GM19455 (cell line): ENCODE measurements around the gene APOL3.
"Not testable (repeated sequence)": the region's sequence is repeated elsewhere in the genome, so short reads cannot be mapped to it uniquely, and the experiment has no call there.

Experiments used
- ATAC-seq: cut with Tn5 transposase; IDR thresholded peaks from one replicate; pipeline ENCODE4 v1.9.1; 2021; ENCODE audit not compliant: unreplicated experiment

The APOL3 gene

DNA sequence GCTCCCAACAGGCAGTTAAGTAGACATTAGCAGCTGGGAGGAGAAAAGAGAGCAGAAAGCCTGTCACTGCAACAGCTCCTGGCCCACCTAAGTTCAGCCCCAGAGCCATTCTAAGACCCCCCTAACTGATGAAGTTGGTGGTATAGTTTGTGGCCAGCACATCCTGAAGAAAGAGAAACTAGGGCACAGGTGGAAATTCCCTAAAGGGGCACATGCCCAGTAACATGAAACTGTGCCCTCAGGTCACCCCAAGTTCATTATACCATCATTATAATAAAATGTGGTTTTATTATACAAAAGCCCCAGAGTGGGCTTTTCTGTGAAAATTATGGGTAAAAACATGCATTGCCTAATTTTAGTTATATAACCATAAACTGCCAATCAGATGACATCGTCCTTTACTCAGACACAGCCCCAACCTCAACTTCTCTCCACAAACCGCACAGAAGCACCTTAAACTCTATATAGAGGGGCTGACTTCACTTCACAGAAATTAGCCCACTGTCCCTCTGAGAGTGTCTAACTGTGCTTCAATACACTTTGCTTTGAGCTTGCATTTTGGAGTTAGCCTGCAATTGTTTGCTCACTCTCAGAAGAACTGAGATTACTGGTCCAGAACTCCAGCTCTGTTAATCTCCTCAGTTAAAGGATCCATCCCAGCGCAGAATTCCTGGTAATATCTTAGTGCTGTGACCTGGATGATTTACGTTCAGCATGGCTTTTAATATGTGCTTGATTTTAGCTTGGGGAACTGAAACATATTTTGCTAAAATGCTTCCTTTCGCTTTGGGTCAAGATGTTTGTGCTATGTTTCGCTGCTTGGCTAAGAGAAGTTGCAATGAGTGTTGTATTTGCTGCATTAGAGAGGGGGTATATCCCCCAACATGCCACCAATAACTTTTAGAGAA is 1.8 kb upstream of the APOL3 start:
- no peak for ATAC-seq

DNA sequence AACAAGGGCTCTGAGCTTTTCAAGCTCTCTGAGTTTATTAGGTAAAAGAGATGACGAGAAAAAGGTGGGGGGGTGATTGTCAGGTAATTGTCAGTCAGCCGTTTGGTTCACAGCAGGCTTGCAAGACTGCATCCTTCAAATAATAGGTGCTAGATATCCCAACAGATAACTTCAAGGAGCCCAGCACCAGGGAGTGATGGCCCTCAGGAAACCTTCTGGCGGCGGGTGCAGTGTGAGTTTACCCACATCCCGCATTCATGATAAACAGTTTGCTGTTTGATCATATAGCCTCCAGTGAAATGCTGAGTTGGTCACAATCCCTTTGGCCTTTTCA is 1.2 kb upstream of the APOL3 start:
- ATAC-seq: not testable (repeated sequence)

- ATAC-seq: no peak
Measured at GRCh38 chr22:36156515-36157419, 3.8 kb downstream of the APOL3 start.

DNA sequence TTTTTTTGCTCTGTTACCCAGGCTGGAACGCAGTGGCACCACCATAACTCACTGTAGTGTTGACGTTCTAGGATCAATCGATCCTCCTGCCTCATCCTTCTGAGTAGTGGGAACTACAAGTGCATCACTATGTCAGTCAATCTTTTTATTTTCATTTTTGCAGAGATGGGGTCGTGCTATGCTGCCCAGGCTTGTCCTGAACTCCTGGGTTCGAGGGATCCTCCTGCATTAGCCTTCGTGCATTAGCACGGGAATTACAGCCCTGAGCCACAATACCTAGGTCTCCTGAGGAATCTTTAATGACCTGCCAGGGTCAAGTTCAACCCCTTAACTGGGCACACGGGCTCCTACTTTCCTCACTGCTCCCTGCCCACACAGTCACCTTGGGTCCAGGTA is 4.4 kb downstream of the APOL3 start:
- no peak for ATAC-seq

DNA sequence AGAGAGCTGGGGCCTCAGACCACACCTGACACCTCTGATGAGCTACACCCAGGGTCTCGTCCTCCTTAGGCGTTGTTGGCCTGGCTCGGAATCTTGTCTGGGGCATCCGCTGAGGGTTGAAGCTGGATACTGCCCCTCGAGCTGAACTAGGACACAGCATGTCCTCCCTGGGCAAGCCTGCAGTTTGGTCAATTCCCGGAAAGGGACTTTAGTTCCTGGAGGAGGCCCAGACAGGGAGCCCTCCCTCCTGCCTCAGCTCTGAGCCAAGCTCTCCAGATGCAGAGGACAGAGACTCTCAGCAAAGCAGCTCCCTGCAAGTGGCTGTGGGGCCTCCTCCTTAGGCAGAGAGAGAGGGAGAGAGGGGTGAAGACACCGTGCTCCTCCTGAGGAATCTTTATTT is 4.9 kb downstream of the APOL3 start:
- no peak for ATAC-seq

- ATAC-seq: no peak
Measured at GRCh38 chr22:36154423-36154945, 6.1 kb downstream of the APOL3 start.

DNA sequence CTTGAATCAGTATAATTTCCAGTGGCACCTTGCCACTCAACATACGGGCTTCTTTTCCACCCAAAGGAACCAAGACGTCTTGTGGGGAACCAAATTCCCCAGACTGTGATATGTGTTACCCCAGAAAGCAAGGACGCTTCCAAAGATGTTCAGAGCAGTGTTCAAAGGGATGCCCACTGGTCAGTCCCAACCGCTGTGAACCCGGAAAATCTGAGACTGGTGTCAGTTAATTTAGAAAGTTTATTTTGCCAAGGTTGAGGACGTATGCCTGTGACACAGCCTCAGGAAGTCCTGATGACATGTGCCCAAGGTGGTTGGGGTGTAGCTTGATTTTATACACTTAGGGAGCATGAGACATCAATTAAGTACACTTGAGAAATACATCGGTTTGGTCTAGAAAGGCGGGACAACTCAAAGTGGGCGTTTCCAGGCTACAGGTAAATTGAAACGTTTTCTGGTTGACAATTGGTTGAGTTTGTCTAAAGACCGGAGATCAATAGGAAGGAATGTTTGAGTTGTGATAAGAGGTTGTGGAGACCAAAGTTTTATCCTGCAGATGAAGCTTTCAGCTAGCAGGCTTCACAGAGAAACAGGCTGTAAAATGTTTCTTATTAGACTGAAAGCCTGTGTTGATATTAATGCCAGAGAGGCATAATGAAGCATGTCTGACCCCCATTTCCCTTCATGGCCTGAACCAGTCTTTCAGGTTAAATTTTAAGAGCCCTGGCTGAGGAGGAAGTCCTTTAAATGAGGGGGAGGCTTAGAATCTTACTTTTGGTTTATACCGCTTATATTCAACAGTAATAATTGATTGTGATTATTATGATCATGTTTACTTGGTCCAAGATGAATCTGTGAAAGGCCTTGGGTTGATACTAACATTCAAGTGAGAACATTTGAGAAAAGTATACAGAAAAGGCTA is 6.8 kb downstream of the APOL3 start:
- no peak for ATAC-seq

DNA sequence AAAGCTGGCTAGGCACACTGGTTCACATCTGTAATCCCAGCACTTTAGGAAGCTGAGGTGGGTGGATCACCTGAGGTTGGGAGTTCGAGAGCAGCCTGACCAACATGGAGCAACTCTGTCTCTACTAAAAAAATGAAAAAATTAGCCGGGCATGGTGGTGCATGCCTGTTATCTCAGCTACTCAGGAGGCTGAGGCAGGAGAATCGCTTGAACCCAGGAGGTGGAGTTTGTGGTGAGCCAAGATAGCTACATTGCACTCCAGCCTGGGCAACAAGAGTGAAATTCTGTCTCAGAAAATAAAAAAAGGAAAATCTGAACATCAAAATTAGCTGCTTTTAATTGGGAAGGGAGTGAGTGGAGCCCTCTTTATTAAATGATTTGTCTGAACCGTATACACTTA is 7.7 kb downstream of the APOL3 start:
- not testable (repeated sequence) for ATAC-seq

GRCh38 chr22:36152088-36152487 is 8.5 kb downstream of the APOL3 start:
- no peak for ATAC-seq

DNA sequence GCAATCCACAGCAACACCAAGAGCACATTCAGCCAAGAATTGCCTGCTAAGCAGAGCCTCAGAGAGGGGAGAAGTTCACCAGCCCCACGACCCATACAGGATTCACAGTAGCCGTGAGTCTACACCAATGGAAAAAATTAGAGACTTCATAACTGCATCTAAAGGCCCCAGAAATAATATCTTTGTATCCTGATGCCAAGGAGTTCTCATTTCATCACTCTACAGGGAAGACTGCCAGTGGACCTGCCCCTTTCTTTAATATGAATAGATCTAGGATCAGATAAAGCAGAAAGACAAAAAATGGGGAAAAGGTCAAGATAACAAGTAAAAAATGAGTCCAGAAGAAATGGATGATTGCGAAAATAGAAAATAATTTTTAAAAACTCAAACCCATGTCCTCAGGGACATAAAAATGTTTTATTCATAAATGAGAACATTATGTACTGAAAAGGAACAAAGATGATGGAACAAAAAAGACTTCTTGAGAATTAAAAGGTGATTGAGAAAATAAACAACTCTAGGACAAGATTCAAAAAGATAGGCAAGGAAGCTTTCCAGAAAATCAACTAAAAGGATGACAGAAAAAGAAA is 9.5 kb downstream of the APOL3 start:
- no peak for ATAC-seq

DNA sequence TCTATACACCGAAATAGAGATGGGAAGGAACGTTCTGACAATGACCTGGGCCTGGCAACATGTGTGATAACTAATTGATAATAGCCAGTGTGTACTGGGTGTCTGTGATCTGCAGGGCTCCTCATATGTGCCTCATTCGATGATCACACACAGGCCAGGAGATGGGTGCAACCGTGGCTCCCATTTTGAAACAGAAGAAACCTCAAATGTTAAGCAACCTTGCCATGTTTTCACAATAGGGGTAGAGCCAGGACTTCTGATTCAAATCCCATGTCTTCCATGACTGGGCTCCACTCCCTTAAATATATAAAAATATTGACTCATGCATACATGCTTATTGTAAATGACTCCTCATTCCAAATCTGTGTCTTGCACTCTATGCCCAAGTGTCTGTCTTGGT is 11.1 kb downstream of the APOL3 start:
- no peak for ATAC-seq

DNA sequence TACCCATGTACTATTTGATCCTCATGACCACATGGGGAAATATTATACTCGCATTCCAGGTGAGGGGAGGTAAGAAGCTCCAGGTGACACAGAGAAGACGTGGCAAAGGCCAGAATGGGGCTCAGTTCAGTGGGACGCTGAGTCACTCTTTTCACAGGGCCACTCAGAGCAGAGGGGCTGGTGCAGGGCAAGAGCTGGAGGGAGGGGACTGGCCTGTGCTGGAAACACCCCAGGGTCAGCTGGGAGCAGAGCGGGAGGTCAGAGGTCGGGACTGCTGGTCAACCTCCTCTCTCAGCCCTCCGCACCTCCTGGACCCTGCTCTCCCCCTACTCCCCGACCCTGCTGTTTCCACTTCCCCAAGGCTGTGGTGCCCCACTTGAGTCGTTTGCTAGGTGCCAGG is 12.1 kb downstream of the APOL3 start:
- no peak for ATAC-seq

- no peak for ATAC-seq
Measured at GRCh38 chr22:36147196-36147791, 13.3 kb downstream of the APOL3 start.

DNA sequence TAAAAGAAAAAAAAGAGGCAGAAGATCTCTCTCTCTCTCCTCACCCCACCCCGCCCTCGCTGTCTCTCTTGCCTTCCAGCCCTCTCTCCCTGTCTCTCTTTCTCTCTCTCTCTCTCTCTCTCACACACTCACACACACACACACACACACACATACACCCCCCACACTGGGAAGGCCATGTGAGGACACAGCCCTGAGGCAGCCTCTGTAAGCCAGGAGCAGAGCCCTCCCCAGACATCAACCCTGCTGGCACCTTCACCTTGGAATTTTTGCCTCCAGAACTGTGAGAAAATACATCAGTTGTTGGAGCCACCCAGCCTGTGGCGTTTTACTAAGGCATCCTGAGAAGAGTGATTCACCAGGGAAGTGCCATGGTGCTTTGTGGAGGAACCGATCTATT is 14.7 kb downstream of the APOL3 start:
- no peak for ATAC-seq

- ATAC-seq: no peak
Measured at GRCh38 chr22:36144886-36145541, 15.5 kb downstream of the APOL3 start.

- ATAC-seq: no peak
Measured at GRCh38 chr22:36143956-36144355, 16.6 kb downstream of the APOL3 start.

- ATAC-seq: no peak
Measured at GRCh38 chr22:36143066-36143815, 17.3 kb downstream of the APOL3 start.

DNA sequence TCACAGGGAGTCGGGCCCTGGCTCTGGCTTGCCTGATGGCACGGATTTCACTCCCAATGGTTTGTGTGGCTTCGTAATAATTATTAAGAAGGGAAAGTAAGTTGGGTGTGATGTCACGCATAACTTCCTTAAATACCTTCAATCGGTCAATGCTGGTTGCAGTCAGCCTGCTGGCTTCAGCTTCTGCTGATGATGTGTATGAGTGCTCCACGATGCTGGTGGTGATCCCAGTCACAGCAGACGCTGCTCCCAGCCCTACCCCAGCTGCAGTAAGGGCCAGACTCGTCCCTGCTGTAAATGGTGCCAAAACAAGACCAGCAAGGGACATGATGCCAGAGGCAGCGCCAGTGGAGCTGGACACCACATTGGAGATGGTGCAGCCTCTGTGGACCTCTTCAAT is 19.1 kb downstream of the APOL3 start:
- ATAC-seq: no peak

GRCh38 chr22:36138709-36139108 is 21.8 kb downstream of the APOL3 start:
- ATAC-seq: not testable (repeated sequence)
